Hematopoietic multipotent progenitor cell treated with erythropoietin and hydrocortisone succinate and interleukin-3 and kit ligand, for 4 days (in vitro differentiated cells): Measurements from ENCODE around the gene CDH4.
A peak's percentile ranks its signal among the peaks of the same experiment; 100 is the strongest.
"Not testable (repeated sequence)": the region's sequence is repeated elsewhere in the genome, so short reads cannot be mapped to it uniquely, and the experiment has no call there.

Experiments used
- DNase-seq: peaks from one replicate; pipeline ENCODE4 v3.0.0-alpha.2; 2015

CDH4 gene

GRCh38 chr20:61424011-61424627 is 172.1 kb downstream of the CDH4 start:
- DNase-seq = no peak

DNA sequence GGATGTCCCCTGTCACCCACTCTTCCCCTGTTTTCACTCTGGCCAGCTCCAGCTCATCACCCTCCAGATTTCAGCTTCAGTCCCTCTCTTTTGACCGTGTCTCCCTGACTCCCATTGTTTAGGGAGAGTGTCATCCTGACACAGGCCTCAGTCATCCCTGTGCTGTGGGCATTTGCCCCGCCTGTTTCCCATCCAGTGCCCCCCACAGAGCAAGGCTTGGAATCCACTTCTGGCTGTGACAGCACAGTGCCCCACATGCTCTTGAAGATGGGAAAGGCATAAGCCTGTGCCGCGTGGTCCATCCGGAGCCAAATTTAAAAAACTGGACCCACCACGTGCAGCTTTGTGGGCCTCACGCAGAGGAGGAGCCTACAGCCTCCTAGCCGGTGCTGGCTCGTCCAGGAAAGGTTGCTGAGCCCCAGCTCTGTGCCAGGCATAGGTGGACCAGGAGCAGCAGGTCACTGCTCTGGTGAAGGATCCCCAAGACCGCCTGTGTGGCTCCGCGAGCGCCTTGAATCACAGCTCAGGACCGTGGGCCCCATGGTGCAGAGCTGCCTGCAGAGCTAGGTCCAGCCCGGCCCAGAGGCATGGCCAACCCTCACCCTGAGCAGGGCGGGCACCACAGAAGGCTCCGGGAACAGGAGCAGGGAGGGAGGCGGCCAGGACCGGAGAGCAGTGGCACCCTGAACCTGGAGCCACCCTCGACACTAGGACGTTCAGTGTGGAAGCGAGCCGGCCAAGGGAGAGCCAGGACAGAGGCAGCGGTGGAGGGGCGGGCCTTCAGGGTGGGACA is 172.8 kb downstream of the CDH4 start:
- no peak for DNase-seq

GRCh38 chr20:61425541-61425991 is 173.5 kb downstream of the CDH4 start:
- not testable (repeated sequence) for DNase-seq

GRCh38 chr20:61426352-61426751 is 174.3 kb downstream of the CDH4 start:
- no peak for DNase-seq

GRCh38 chr20:61429458-61430227 is 177.6 kb downstream of the CDH4 start:
- no peak for DNase-seq

DNA sequence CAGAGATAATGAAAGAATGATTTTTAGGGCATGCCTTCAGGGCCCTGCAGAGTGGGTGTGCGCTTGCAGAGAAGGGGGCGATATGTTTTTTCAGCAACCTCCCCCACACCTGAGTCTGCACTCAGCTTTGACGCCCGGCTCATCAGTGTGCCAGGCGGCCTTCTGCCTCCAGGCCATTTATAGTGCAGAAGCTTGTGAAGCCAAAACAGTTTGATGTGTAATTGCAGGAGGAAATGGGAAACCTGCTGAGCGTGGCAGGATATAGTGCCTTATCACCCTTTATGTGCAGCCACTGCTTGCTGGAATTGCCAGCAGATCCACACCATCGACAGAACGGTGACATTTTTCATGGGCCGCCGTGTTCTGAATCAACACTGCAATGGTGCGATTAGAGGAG is 178.2 kb downstream of the CDH4 start:
- no peak for DNase-seq

DNA sequence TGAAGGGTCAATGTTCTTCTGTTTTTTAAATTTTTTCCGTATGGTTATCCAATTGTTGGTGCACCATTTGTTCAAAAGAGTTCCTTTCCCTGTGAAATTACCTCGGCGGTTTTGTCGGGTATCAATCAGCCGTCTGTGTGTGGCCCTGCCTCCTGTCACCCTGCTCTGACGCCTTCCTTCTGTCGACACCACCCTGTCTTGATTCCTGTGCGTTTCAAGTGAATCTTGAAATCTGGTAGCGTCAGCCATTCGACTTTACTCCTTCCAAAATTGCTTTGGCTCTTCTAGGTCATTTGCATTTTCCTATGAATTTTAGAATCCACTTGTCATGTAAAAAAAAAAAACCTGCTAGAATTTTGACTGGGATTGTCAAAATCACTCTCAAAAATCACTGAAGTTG is 181.1 kb downstream of the CDH4 start:
- no peak for DNase-seq

GRCh38 chr20:61433816-61434215 is 181.8 kb downstream of the CDH4 start:
- no peak for DNase-seq

DNA sequence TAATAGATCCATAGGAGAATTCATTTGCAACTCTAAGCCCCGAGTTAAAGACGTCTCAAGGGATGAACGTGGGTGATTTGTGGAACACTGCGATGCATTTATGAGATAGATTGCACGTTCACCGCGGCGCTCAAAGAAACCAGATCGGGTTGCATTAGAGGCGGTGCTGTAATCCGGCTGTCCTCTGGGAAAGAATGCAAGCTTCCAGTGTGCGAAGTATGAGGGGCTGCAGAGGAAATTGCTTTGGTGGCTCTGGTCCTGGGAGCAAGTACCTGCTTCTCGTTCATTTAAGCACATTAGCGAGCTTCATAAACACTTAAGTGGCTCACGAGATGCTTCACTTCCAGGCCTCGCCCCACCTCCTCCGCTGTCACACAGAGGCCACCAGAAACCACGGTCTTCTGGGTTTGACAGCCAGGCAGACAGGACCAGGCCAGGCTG is 182.3 kb downstream of the CDH4 start:
- DNase-seq = no peak

- no peak for DNase-seq
Measured at GRCh38 chr20:61435184-61435822, 183.2 kb downstream of the CDH4 start.

DNA sequence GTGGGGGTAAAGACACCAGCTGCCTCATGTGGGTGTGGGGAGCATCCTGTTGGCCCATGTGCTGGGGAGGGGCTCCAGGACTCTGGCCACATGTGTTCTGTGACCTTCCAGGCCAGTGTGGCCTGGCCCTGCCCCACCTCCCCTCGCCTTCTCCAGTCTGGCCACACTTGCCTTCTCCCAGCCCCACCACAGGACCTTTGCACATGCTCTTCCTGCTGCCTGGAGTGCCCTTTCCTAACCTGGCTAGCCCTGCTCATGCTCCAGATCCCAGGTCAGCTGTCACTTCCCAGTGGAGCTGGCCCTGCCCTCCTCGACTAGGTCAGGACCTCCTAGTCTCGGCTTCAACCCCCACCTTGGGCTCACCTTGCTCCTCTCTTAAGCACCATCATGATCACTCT is 183.8 kb downstream of the CDH4 start:
- DNase-seq = no peak

GRCh38 chr20:61436283-61436666 is 184.2 kb downstream of the CDH4 start:
- no peak for DNase-seq

DNA sequence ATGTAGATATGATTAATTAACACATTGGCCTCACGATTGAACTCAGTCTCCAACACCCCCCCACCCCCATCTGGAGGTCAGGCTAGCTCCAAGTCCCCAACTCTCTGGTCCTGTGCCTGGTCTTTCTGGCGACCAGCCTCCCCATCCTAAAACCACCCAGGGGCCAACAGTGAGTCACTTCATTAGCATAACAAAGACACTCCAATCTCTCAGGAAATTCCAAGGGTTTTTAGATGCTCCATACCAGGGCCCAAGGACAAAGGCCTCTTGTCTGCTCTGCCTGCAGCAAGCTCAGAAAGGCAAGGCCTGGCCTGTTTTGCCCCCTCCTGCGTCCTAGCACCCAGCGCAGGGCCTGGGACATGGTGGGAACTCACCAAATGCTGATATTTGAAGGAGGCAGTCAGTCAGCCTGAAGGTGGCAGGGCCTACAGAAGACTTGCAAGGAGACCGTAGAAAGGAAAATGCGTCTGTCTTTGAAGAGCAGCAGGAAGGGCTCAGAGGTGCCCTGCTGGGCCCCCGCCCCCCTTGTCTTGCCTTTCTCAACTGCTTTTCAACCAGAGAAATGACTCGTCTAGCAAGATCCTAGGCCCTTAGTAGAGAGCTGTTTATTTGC is 184.7 kb downstream of the CDH4 start:
- peak; percentile 4 for DNase-seq

- DNase-seq = peak; percentile 7
Measured at GRCh38 chr20:61437280-61438206, 185.5 kb downstream of the CDH4 start.

GRCh38 chr20:61438285-61438684 is 186.2 kb downstream of the CDH4 start:
- no peak for DNase-seq

DNA sequence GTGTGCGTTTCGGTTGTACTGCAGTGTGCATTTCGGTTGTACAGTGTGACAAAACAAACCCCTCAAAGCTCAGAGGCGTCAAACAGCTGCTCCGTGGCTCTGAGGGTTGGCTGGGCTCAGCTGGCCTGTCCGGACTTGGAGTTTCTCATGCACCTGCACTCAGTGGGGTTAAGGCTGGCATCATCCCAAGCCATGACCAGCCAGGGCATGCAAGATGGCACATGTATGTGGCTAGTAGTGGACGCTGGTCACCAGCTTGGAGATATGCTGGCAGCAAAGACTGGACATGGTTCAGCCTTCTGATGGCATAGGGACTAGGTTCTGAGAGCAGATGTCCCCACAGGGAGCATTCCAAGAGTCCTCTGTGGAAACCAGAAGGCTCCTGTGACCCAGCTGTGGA is 187.2 kb downstream of the CDH4 start:
- DNase-seq = no peak

GRCh38 chr20:61440548-61441055 is 188.5 kb downstream of the CDH4 start:
- DNase-seq = no peak

DNA sequence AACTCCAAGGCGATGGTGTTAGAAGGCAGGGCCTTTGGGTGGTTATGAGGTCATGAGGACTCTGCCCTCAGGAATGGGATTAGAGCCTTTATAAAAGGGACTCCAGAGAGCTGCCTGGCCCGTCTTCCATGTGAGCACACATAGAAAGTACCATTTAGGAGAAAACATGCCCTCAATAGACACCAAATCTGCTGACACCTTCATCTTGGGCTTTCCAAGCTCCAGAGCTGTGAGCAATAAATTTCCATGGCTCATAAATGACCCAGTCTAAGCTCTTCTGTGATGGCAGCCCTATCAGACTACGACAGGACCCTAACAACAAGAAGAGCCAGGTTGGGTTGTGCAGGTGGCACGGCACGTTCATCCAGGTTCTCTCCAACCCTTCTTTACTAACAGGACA is 189.5 kb downstream of the CDH4 start:
- DNase-seq = no peak

GRCh38 chr20:61442075-61442670 is 190.1 kb downstream of the CDH4 start:
- no peak for DNase-seq

GRCh38 chr20:61442718-61443117 is 190.7 kb downstream of the CDH4 start:
- no peak for DNase-seq
